Right lobe of liver (tissue), 4 donors: ENCODE data around the gene JRKL.
"Not testable (repeated sequence)": the region's sequence is repeated elsewhere in the genome, so short reads cannot be mapped to it uniquely, and the experiment has no call there.

ENCODE experiments used
- POLR2A ChIP-seq: fragments of 450-650 bp; IDR thresholded peaks from one replicate; pipeline ENCODE4 v1.6.1; 2017; ENCODE audit warnings: antibody characterized with exemption, mild to moderate bottlenecking
- TF ChIP-seq, protein P1 (sequence below), 4 donors: fragments of 200-600 bp in 3 of 4; fragments of 450-650 bp in 1 of 4; IDR thresholded peaks; one replicate each; pipeline versions ENCODE4 v1.5.1 to v1.8.0; 2016 to 2022; ENCODE audit warnings: antibody characterized with exemption in 4 of 4, mild to moderate bottlenecking in 2 of 4
- donor health status: DM: no; HTN: no; CAD: no.
- donor health status: DM: no; HTN: no; CAD: no.
- donor health status: DM: no; HTN: yes; CAD: no.

DNA sequence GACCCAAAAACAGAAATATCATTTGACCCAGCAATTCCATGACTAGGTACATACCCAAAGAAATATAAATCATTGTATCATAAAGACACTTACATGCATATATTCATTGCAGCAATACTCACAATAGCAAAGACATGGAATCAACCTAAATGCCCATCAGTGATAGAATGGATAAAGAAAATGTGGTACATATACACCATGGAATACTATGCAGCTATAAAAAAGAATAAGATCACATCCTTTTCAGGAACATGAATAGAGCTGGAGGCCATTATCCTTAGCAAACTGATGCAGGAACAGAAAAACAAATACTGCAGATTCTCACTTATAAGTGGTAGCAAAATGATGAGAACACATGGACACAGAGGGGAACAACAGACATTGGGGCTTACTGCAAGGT, 42.8 kb downstream of the JRKL start:
- TF ChIP-seq, protein P1, sequence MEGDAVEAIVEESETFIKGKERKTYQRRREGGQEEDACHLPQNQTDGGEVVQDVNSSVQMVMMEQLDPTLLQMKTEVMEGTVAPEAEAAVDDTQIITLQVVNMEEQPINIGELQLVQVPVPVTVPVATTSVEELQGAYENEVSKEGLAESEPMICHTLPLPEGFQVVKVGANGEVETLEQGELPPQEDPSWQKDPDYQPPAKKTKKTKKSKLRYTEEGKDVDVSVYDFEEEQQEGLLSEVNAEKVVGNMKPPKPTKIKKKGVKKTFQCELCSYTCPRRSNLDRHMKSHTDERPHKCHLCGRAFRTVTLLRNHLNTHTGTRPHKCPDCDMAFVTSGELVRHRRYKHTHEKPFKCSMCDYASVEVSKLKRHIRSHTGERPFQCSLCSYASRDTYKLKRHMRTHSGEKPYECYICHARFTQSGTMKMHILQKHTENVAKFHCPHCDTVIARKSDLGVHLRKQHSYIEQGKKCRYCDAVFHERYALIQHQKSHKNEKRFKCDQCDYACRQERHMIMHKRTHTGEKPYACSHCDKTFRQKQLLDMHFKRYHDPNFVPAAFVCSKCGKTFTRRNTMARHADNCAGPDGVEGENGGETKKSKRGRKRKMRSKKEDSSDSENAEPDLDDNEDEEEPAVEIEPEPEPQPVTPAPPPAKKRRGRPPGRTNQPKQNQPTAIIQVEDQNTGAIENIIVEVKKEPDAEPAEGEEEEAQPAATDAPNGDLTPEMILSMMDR (IDR thresholded peaks at IDR 0.05) = not testable (repeated sequence)
- not testable (repeated sequence) for TF ChIP-seq POLR2A
